ENCODE results near the gene KCNH8. TPM values are rescaled to one million over a fixed set of nuclear protein-coding genes. Genes with fewer than 3 reads are reported as not detected.
"Not testable (repeated sequence)": the region's sequence is repeated elsewhere in the genome, so short reads cannot be mapped to it uniquely, and the experiment has no call there.

The KCNH8 gene
- total RNA-seq, 2 experiments from 2014 or later = not detected

DNA sequence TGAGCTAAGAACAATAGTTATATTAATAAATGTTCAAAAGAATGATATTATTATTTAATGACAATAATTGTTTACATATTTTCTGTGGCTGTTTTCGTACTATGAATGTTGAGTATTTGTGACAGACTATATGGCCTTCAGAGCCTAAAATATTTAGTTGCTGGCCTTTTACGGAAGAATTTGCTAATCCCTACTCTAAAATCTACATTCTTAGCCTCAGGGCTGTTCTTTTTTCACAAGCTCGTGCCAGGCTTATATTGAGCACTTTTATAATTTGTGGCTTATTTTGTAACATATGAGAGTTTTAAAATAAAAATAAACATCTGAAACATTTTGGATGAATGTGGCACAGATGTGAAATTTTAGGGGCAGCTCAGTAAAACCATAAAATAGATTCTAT is 79.9 kb downstream of the KCNH8 start:
- Mint-ChIP-seq H3K4me1 (ENCODE audit: low read depth) (no peaks in the 10 kb centered on the region), H3K4me3 (no peak overlapping the region), H3K36me3 (ENCODE audit: low read depth) (no peaks in the 10 kb centered on the region), H3K27me3 (no peaks in the 10 kb centered on the region), H3K9me3 (no peaks in the 10 kb centered on the region), H3K27ac (no peak overlapping the region)
- CTCF ChIA-PET = interaction anchor here (1.4 kb wide), 1 partner anchor 16 kb away, joined by 4 read pairs; no protein-coding TSS in a partner anchor
- ATAC-seq (no peak), DNase-seq (no peak)
- TF ChIP-seq, protein P1, sequence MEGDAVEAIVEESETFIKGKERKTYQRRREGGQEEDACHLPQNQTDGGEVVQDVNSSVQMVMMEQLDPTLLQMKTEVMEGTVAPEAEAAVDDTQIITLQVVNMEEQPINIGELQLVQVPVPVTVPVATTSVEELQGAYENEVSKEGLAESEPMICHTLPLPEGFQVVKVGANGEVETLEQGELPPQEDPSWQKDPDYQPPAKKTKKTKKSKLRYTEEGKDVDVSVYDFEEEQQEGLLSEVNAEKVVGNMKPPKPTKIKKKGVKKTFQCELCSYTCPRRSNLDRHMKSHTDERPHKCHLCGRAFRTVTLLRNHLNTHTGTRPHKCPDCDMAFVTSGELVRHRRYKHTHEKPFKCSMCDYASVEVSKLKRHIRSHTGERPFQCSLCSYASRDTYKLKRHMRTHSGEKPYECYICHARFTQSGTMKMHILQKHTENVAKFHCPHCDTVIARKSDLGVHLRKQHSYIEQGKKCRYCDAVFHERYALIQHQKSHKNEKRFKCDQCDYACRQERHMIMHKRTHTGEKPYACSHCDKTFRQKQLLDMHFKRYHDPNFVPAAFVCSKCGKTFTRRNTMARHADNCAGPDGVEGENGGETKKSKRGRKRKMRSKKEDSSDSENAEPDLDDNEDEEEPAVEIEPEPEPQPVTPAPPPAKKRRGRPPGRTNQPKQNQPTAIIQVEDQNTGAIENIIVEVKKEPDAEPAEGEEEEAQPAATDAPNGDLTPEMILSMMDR (IDR thresholded peaks at IDR 0.05) = no peak
- intact Hi-C loops (cut with micrococcal nuclease) = no loop called here
- POLR2A ChIA-PET = no interaction called here

DNA sequence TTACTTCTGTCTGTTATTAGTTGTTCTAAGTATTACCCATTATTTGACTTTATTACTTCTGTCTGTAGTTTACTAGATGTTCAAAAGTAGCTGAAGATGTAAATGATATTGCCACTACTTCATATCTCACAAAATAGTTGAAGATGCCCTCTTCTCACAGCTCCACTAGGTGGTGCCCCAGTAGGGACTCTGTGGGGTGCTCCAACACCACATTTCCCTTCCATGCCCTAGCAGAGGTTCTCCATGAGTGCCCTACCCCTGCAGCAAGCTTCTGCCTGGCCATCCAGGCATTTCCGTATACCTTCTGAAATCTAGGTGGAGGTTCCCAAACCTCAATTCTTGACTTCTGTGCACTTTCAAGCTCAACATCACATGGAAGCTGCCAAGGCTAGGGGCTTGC is 80.8 kb downstream of the KCNH8 start:
- ATAC-seq = no peak
- ChIA-PET CTCF (interaction anchor here (1.4 kb wide), 1 partner anchor 17 kb away, joined by 4 read pairs; no protein-coding TSS in a partner anchor), POLR2A (no interaction called here)
- Mint-ChIP-seq H3K4me1 (ENCODE audit: low read depth) (peaks cover 3% of the 10 kb centered on the region), H3K27ac (no peak overlapping the region), H3K9me3 (no peaks in the 10 kb centered on the region), H3K27me3 (peaks cover 3% of the 10 kb centered on the region), H3K36me3 (ENCODE audit: low read depth) (no peaks in the 10 kb centered on the region), H3K4me3 (no peak overlapping the region)
- intact Hi-C loops (cut with micrococcal nuclease) = no loop called here
- TF ChIP-seq, protein P1 (IDR thresholded peaks at IDR 0.05) = no peak
- DNase-seq = peak; percentile 3

GRCh38 chr3:19229881-19230280 is 81.6 kb downstream of the KCNH8 start:
- H3K27me3 Mint-ChIP-seq; DNase-seq; intact Hi-C loops (cut with micrococcal nuclease); H3K27ac Mint-ChIP-seq; H3K4me3 Mint-ChIP-seq; H3K36me3 Mint-ChIP-seq (ENCODE audit: low read depth); H3K9me3 Mint-ChIP-seq; ATAC-seq; H3K4me1 Mint-ChIP-seq (ENCODE audit: low read depth); POLR2A ChIA-PET: not testable (repeated sequence)
- CTCF ChIA-PET = interaction anchor here (1.4 kb wide), 1 partner anchor 18 kb away, joined by 4 read pairs; no protein-coding TSS in a partner anchor

GRCh38 chr3:19231792-19232461 is 83.6 kb downstream of the KCNH8 start:
- no peak overlapping the region for H3K4me3 Mint-ChIP-seq
- ChIA-PET CTCF (no interaction called here), POLR2A (no interaction called here)
- ATAC-seq (no peak), DNase-seq (no peak)
- H3K36me3 Mint-ChIP-seq (ENCODE audit: low read depth) = no peaks in the 10 kb centered on the region
- no peak overlapping the region for H3K27ac Mint-ChIP-seq
- TF ChIP-seq, protein P1 (IDR thresholded peaks at IDR 0.05) = no peak
- peaks cover 3% of the 10 kb centered on the region for H3K4me1 Mint-ChIP-seq (ENCODE audit: low read depth)
- H3K27me3 Mint-ChIP-seq = peaks cover 5% of the 10 kb centered on the region
- intact Hi-C loops (cut with micrococcal nuclease) = no loop called here
- no peaks in the 10 kb centered on the region for H3K9me3 Mint-ChIP-seq

GRCh38 chr3:19232566-19232965 is 84.3 kb downstream of the KCNH8 start:
- Mint-ChIP-seq H3K27ac (no peak overlapping the region), H3K4me3 (no peak overlapping the region), H3K27me3 (peaks cover 5% of the 10 kb centered on the region), H3K9me3 (no peaks in the 10 kb centered on the region), H3K36me3 (ENCODE audit: low read depth) (no peaks in the 10 kb centered on the region), H3K4me1 (ENCODE audit: low read depth) (peaks cover 3% of the 10 kb centered on the region)
- TF ChIP-seq, protein P1 (IDR thresholded peaks at IDR 0.05) = no peak
- POLR2A ChIA-PET = no interaction called here
- CTCF ChIA-PET = interaction anchor here (0.6 kb wide), 1 partner anchor 321 kb away, joined by 3 read pairs; no protein-coding TSS in a partner anchor
- no peak for ATAC-seq
- intact Hi-C loops (cut with micrococcal nuclease) = no loop called here
- no peak for DNase-seq

- POLR2A ChIA-PET; intact Hi-C loops (cut with micrococcal nuclease); ATAC-seq; DNase-seq; H3K27me3 Mint-ChIP-seq; H3K4me3 Mint-ChIP-seq; CTCF ChIA-PET; H3K27ac Mint-ChIP-seq; H3K9me3 Mint-ChIP-seq; H3K36me3 Mint-ChIP-seq (ENCODE audit: low read depth); H3K4me1 Mint-ChIP-seq (ENCODE audit: low read depth): not testable (repeated sequence)
These were observed 85.8 kb downstream of the KCNH8 start for GRCh38 chr3:19233882-19234784.
